Breast epithelium (tissue), 3 donors: ENCODE measurements around the gene ANK2.

Experiments
- POLR2A ChIP-seq: fragments of 450-650 bp; IDR thresholded peaks from one replicate; pipeline ENCODE4 v1.6.1; 2016; ENCODE audit warnings: antibody characterized with exemption, mild to moderate bottlenecking, moderate library complexity
- POLR2AphosphoS5 ChIP-seq, 3 donors: sonication (generic); formaldehyde crosslinking; IDR thresholded peaks; one replicate each; pipeline ENCODE4 v1.6.1; 2017; ENCODE audit warnings: antibody characterized with exemption in 3 of 3
- TF ChIP-seq, protein P1 (sequence below), 3 donors: fragments of 450-650 bp; IDR thresholded peaks; one replicate each; pipeline ENCODE4 v1.5.1; 2016 to 2017; ENCODE audit warnings: antibody characterized with exemption in 3 of 3, mild to moderate bottlenecking in 3 of 3, moderate library complexity in 3 of 3

DNA sequence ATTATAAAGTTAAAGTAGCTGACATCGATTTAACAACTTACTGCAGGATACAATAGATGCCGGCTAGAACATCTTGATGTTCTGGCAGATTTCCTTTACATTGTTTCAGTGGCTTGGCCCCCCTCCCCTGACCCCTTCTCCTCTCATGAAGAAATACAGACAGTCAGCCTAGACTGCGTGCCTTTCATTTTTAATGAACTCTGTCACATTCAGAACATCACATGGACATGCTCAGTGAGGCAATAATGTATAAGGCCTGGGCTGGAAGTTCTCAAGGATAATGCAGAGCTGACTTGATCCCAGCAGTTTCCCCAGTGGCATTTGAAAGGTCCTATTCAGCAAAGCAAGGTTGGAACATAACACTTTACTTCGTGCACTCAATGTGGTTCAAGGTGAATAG, 239.2 kb downstream of the ANK2 start:
- TF ChIP-seq, protein P1, sequence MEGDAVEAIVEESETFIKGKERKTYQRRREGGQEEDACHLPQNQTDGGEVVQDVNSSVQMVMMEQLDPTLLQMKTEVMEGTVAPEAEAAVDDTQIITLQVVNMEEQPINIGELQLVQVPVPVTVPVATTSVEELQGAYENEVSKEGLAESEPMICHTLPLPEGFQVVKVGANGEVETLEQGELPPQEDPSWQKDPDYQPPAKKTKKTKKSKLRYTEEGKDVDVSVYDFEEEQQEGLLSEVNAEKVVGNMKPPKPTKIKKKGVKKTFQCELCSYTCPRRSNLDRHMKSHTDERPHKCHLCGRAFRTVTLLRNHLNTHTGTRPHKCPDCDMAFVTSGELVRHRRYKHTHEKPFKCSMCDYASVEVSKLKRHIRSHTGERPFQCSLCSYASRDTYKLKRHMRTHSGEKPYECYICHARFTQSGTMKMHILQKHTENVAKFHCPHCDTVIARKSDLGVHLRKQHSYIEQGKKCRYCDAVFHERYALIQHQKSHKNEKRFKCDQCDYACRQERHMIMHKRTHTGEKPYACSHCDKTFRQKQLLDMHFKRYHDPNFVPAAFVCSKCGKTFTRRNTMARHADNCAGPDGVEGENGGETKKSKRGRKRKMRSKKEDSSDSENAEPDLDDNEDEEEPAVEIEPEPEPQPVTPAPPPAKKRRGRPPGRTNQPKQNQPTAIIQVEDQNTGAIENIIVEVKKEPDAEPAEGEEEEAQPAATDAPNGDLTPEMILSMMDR (IDR thresholded peaks at IDR 0.05), result no peak
- no peak for TF ChIP-seq POLR2A
- no peak for TF ChIP-seq POLR2AphosphoS5 (IDR thresholded peaks at IDR 0.05)
